GM19193 (cell line): ENCODE measurements around the gene KCTD10.

Experiments
- POLR2A ChIP-seq: IDR thresholded peaks from 4 replicates; pipeline ENCODE4 v1.6.1; 2011; ENCODE audit not compliant: insufficient read depth, insufficient read length; ENCODE audit errors: extremely low read depth

The KCTD10 gene

DNA sequence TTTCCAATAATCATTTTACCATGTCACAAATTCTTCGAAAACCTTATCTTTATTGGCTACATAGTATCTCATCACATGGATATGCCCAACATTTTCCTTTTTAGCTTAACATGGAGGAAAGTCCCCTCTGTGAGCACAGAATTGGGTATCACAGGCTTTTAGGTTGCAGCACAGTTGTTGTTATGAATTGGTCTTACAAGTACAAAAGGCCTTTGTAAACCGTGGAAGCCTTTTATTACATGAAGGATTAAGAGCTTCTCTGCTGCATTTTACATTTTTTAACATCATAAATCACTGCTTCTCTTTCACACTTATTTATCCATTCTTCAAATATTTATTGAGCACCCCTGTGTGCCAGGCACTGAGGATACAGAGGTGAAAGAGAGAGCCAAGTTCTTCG, 26.5 kb upstream of the KCTD10 start:
- TF ChIP-seq POLR2A, result no peak

GRCh38 chr12:109502332-109502731, 25.2 kb upstream of the KCTD10 start:
- TF ChIP-seq POLR2A, result no peak

GRCh38 chr12:109501299-109501698, 24.2 kb upstream of the KCTD10 start:
- no peak for TF ChIP-seq POLR2A

GRCh38 chr12:109500406-109501185, 23.5 kb upstream of the KCTD10 start:
- TF ChIP-seq POLR2A, result no peak

- TF ChIP-seq POLR2A, result no peak
These were observed 20.6 kb upstream of the KCTD10 start for GRCh38 chr12:109497675-109498074.

- no peak for TF ChIP-seq POLR2A
These were observed 19.2 kb upstream of the KCTD10 start for GRCh38 chr12:109496306-109496705.

GRCh38 chr12:109495012-109495411, 17.9 kb upstream of the KCTD10 start:
- TF ChIP-seq POLR2A, result no peak

DNA sequence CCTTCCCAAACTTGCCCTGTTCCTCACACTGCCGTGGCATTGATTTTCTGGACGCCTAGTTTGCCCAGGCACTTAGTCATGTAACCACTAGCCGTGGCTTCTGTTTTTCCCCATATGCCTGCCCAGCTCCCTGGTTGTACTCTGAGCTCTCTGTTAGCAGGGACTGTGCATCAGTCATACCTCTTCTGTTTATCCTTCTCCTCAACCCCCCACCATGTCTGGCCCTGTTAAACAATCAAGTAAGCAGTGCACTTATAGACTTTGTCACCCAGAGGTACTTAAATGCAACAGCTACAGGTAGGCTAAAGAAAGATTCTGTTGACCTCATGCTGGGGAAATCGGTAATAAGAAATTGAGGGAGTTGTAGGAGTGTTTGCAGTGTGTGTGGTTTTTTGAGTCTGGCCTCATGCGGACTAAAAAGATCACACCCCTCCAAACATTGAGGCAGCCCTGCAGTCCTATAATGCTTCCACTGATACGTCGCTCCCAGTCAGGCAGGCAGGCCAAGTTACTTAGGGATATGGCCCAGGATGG, 17.3 kb upstream of the KCTD10 start:
- no peak for TF ChIP-seq POLR2A

DNA sequence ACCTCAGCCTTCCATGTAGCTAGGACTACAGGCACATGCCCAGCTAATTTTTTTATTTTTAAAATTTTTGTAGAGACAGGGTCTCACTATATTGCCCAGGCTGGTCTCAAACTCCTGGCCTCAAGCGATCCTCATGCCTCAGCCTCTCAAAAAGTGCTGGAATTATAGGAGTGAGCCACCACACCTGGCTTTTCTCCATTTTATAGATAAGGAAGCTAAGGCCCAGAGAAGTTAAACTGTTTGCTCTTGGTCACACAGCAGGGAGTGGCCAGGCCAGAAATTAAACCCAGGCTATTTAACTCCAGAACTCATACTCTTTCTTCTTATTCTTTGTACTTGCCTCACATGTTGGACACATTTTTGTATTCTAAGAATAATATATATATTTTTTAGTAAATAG, 16.8 kb upstream of the KCTD10 start:
- no peak for TF ChIP-seq POLR2A

- TF ChIP-seq POLR2A, result no peak
These were observed 16.0 kb upstream of the KCTD10 start for GRCh38 chr12:109493090-109493489.

- TF ChIP-seq POLR2A, result no peak
These were observed 15.3 kb upstream of the KCTD10 start for GRCh38 chr12:109492371-109492770.

DNA sequence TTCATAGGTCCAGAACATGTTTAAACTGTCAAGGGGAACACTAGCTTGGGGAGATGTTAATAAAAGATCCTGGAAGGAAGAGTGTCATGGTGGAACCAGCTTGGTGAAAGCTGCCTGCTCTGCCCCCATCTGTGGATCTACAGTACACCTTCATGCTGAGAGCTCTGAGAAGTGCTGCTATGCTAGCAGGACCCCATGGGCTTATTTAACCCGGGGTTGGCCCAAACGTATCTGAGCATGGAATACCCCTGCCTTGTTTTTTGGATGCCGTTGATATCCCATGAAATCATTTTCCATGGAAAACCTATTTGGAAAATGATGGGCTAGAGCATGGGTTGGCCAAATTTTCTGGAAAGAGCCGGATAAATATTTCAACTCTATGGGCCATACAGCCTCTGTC, 14.6 kb upstream of the KCTD10 start:
- TF ChIP-seq POLR2A, result no peak

GRCh38 chr12:109489955-109490565, 13.0 kb upstream of the KCTD10 start:
- no peak for TF ChIP-seq POLR2A

DNA sequence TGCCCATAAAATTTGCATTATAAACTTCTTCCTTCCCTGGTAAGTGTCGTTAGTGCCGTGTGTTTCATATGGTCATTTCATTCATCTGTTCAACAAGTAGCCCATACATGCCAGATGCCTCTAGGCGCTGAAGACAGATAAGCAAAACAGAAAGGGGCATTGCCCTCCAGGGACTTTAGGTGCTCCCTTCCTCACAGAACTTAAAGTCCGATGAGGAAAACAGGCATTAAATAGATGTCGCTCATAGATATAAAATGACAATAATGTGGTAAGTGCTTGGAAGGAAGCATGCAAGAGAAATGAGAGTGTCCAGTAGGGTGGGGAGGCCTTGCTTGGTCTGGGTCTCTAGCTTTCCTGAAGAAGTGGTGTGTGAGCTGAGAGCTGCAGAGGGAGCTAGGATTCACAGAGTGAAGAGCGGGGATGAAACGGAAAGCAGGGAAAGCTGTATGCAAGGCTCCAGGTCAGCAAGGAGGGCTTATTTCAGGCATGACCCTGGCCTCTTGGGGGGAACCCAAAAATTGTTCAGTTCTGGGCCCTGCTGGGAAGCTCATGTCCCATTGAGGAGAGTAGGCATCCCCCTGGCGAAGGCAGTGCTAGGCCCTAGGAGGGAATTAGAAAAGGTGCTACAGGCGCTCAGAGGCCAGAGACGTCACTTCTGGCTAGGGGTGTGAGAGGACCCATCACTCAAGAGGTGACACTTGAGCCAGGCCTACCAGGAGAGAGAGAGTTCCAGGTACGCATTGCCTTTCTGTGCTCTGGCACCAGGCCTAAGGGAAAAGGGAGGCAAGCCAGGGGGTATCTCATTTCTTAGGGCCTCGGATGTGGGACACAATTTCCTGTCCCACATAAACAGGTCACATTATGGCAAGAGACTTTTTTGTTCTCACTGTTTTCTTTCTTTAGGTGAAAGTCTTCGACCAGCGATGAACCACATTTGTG, 12.2 kb upstream of the KCTD10 start:
- no peak for TF ChIP-seq POLR2A

GRCh38 chr12:109488051-109488665, 11.1 kb upstream of the KCTD10 start:
- no peak for TF ChIP-seq POLR2A
